Cardiac muscle cell (in vitro differentiated cells and primary cell): ENCODE data around the gene ZNF823. TPM values are rescaled to one million over a fixed set of nuclear protein-coding genes. Genes with fewer than 3 reads are reported as not detected.

Experiments used
- DNase-seq, 2 donors: peaks; one replicate each; pipeline versions ENCODE4 v3.0.0 to v3.0.0-alpha.2; 2010 to 2017; ENCODE audit warnings: low read depth in 1 of 2, low spot score in 1 of 2
- H3K27ac ChIP-seq: fragments of 200-600 bp; sonication (generic); 2 replicates; pipeline ENCODE4 v1.5.1; 2016
- H3K27me3 ChIP-seq: fragments of 200-600 bp; sonication (generic); 2 replicates; pipeline ENCODE4 v1.6.0; 2016; ENCODE audit warnings: control low read depth
- H3K36me3 ChIP-seq: fragments of 200-600 bp; sonication (generic); 2 replicates; pipeline ENCODE4 v1.5.1; 2016; ENCODE audit warnings: control low read depth
- H3K4me1 ChIP-seq: fragments of 200-600 bp; sonication (generic); 2 replicates; pipeline ENCODE4 v1.8.1; 2017; ENCODE audit warnings: low read depth, mild to moderate bottlenecking, mixed run types
- H3K4me3 ChIP-seq: fragments of 200-600 bp; sonication (generic); 2 replicates; pipeline ENCODE4 v1.5.1; 2016; ENCODE audit warnings: mild to moderate bottlenecking
- H3K9me3 ChIP-seq: fragments of 200-600 bp; sonication (generic); 2 replicates; pipeline ENCODE4 v1.5.1; 2017; ENCODE audit warnings: low read depth, mild to moderate bottlenecking, control low read depth
- CTCF ChIP-seq: IDR thresholded peaks from 2 replicates; pipeline ENCODE4 v1.5.1; 2012; ENCODE audit warnings: low read depth, mild to moderate bottlenecking, low read length
- polyA plus RNA-seq: library from polyadenylated mRNA; unstranded; fragments of >200 nt; fragmentation: Nextera tagmentation; extraction: Ambion mirVana; gene quantifications from 2 replicates; pipeline ENCODE4 v1.2.1, GENCODE V29; 2016
- total RNA-seq: library from RNA; depleted of rRNA; stranded (reverse); fragments of >200 nt; gene quantifications from 2 replicates; pipeline ENCODE4 v1.2.3, GENCODE V29; 2016

The ZNF823 gene
- total and polyA plus RNA-seq, 2 experiments from 2014 or later, result 4.7 to 7.6 TPM

- Histone ChIP-seq H3K27me3 (no peaks in the 10 kb centered on the region), H3K27ac (peak overlapping the region; percentile 89), H3K36me3 (no peaks in the 10 kb centered on the region), H3K4me1 (no peaks in the 10 kb centered on the region), H3K9me3 (no peaks in the 10 kb centered on the region), H3K4me3 (peak overlapping the region; percentile 62)
- no peak for TF ChIP-seq CTCF
- DNase-seq, result peak; percentile 94 to 97
These were observed 44.0 kb downstream of the ZNF823 start for GRCh38 chr19:11694533-11695439.

- Histone ChIP-seq H3K9me3 (no peaks in the 10 kb centered on the region), H3K36me3 (no peaks in the 10 kb centered on the region), H3K4me3 (peak overlapping the region; percentile 62), H3K27ac (peak overlapping the region; percentile 89), H3K27me3 (no peaks in the 10 kb centered on the region), H3K4me1 (no peaks in the 10 kb centered on the region)
- TF ChIP-seq CTCF, result no peak
- DNase-seq, result peak; percentile 11 to 66
These were observed 44.9 kb downstream of the ZNF823 start for GRCh38 chr19:11693505-11694499.

GRCh38 chr19:11692127-11692790, 46.5 kb downstream of the ZNF823 start:
- H3K36me3 ChIP-seq, result no peaks in the 10 kb centered on the region
- H3K27me3 ChIP-seq, result no peaks in the 10 kb centered on the region
- no peaks in the 10 kb centered on the region for H3K9me3 ChIP-seq
- no peak for TF ChIP-seq CTCF
- H3K4me1 ChIP-seq, result no peaks in the 10 kb centered on the region
- no peak overlapping the region for H3K27ac ChIP-seq
- DNase-seq, result no peak
- H3K4me3 ChIP-seq, result no peak overlapping the region

GRCh38 chr19:11685676-11686650, 52.8 kb downstream of the ZNF823 start:
- Histone ChIP-seq H3K36me3 (no peaks in the 10 kb centered on the region), H3K27me3 (no peaks in the 10 kb centered on the region), H3K27ac (no peak overlapping the region), H3K4me1 (no peaks in the 10 kb centered on the region), H3K9me3 (peaks cover 10% of the 10 kb centered on the region), H3K4me3 (no peak overlapping the region)
- no peak for TF ChIP-seq CTCF
- DNase-seq, result no peak
